Glutamatergic neuron (in vitro differentiated cells): ENCODE data around the gene PRR5L. TPM values are rescaled to one million over a fixed set of nuclear protein-coding genes. Genes with fewer than 3 reads are reported as not detected.

Experiments used
- DNase-seq: peaks from one replicate; pipeline ENCODE4 v3.0.0; 2022
- H3K27ac Mint-ChIP-seq: one replicate; pipeline ENCODE4 v1.8.0; 2020; ENCODE audit warnings: mild to moderate bottlenecking, mixed read lengths, inconsistent platforms; ENCODE audit not compliant: unreplicated experiment
- H3K27me3 Mint-ChIP-seq: one replicate; pipeline ENCODE4 v1.8.0; 2020; ENCODE audit warnings: mild to moderate bottlenecking, moderate library complexity, mixed read lengths, inconsistent platforms; ENCODE audit not compliant: unreplicated experiment
- H3K36me3 Mint-ChIP-seq: one replicate; pipeline ENCODE4 v1.8.0; 2020; ENCODE audit warnings: mild to moderate bottlenecking, mixed read lengths, inconsistent platforms; ENCODE audit not compliant: unreplicated experiment
- H3K4me1 Mint-ChIP-seq: one replicate; pipeline ENCODE4 v1.8.0; 2020; ENCODE audit warnings: mild to moderate bottlenecking, low read depth, mixed read lengths, inconsistent platforms; ENCODE audit not compliant: unreplicated experiment
- H3K4me3 Mint-ChIP-seq: one replicate; pipeline ENCODE4 v1.8.0; 2020; ENCODE audit warnings: mild to moderate bottlenecking, mixed read lengths, inconsistent platforms; ENCODE audit not compliant: unreplicated experiment
- H3K9me3 Mint-ChIP-seq: one replicate; pipeline ENCODE4 v1.8.0; 2020; ENCODE audit warnings: mild to moderate bottlenecking, moderate library complexity, mixed read lengths, inconsistent platforms; ENCODE audit not compliant: unreplicated experiment
- CTCF ChIP-seq: fragments of 200-600 bp; sonication (generic); IDR thresholded peaks from one replicate; pipeline ENCODE4 v1.5.0; 2021; ENCODE audit not compliant: partially characterized antibody, unreplicated experiment
- total RNA-seq: library from RNA; stranded (reverse); fragmentation: NEBNext Ultra II Directional; extraction: Animal tissue kit (Norgen Biotek cat#: 25700); gene quantifications from one replicate; pipeline ENCODE4 v1.2.1, GENCODE V29; 2021; ENCODE audit not compliant: unreplicated experiment

The PRR5L gene
- total RNA-seq, 1 donor from 2014 or later = 1.6 TPM

- H3K36me3 Mint-ChIP-seq = no peaks in the 10 kb centered on the region
- no peak for DNase-seq
- H3K27me3 Mint-ChIP-seq = peaks cover 2% of the 10 kb centered on the region
- TF ChIP-seq CTCF = no peak
- H3K9me3 Mint-ChIP-seq = peaks cover 7% of the 10 kb centered on the region
- peaks cover 13% of the 10 kb centered on the region for H3K4me1 Mint-ChIP-seq
- H3K27ac Mint-ChIP-seq = no peak overlapping the region
- no peak overlapping the region for H3K4me3 Mint-ChIP-seq
Measured at GRCh38 chr11:36264011-36264972, 31.8 kb upstream of the PRR5L start.

GRCh38 chr11:36264973-36265344 is 31.1 kb upstream of the PRR5L start:
- DNase-seq = no peak
- Mint-ChIP-seq H3K27ac (peak overlapping the region; percentile 1), H3K4me1 (peaks cover 12% of the 10 kb centered on the region), H3K27me3 (peaks cover 2% of the 10 kb centered on the region), H3K9me3 (peaks cover 7% of the 10 kb centered on the region), H3K36me3 (no peaks in the 10 kb centered on the region), H3K4me3 (no peak overlapping the region)
- no peak for TF ChIP-seq CTCF

GRCh38 chr11:36265793-36266628 is 30.1 kb upstream of the PRR5L start:
- Mint-ChIP-seq H3K4me3 (no peak overlapping the region), H3K27me3 (peaks cover 2% of the 10 kb centered on the region), H3K9me3 (peaks cover 7% of the 10 kb centered on the region), H3K4me1 (peaks cover 9% of the 10 kb centered on the region), H3K36me3 (no peaks in the 10 kb centered on the region), H3K27ac (no peak overlapping the region)
- TF ChIP-seq CTCF = peak; percentile 84
- peak; percentile 75 for DNase-seq

DNA sequence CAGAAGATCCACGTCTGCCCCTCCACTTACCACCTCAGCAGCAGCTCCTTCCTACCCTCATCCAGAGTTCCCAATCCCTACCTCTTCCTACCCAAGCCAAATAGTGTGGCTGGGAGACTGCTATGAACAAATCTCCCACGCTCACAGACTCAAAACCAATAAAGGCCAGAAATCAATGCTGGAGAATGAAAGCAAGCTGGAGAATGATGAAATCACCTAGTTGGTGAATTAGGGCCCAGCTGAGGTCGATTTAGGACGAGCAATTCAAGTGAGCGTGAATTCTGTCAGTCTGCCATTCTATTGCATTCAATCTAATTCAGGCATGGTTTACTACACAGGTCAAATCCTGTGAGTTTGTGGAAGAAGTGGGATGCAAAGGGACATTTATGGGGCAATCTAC is 29.3 kb upstream of the PRR5L start:
- Mint-ChIP-seq H3K4me1 (peaks cover 9% of the 10 kb centered on the region), H3K27me3 (peaks cover 2% of the 10 kb centered on the region), H3K4me3 (no peak overlapping the region), H3K9me3 (peaks cover 10% of the 10 kb centered on the region), H3K27ac (no peak overlapping the region), H3K36me3 (peaks cover 3% of the 10 kb centered on the region)
- no peak for DNase-seq
- TF ChIP-seq CTCF = no peak
